Measurements from ENCODE around the gene MPZL1.

Gene MPZL1

GRCh38 chr1:167723707-167724323 is 2.0 kb downstream of the MPZL1 start:
- DNase-seq = no peak
- H3K4me3 ChIP-seq = peak overlapping the region; percentile 79 to 84
- TF ChIP-seq CTCF (IDR thresholded peaks at IDR 0.05) = no peak
- intact Hi-C loops (cut with DNase I; ENCODE audit: low total_unique reads) = loop anchor here (5.0 to 10.0 kb wide), 3 partner anchors 78 to 361 kb away; partner anchors contain the start of genes DCAF6 and MPC2
- no peak overlapping the region for H3K27ac ChIP-seq
- H3K27me3 ChIP-seq = no peaks in the 10 kb centered on the region
- H3K36me3 ChIP-seq = no peaks in the 10 kb centered on the region
- peaks cover 0 to 57% (median 16%) of the 10 kb centered on the region in 4 donors for H3K4me1 ChIP-seq
- H3K9me3 ChIP-seq = no peaks in the 10 kb centered on the region

- TF ChIP-seq CTCF (IDR thresholded peaks at IDR 0.05) = no peak
- DNase-seq = no peak
- H3K4me1 ChIP-seq = peaks cover 0 to 55% (median 16%) of the 10 kb centered on the region in 4 donors
- H3K4me3 ChIP-seq = no peak overlapping the region
- H3K36me3 ChIP-seq = peaks cover 0 to 10% (median 0%) of the 10 kb centered on the region in 3 donors
- no peaks in the 10 kb centered on the region for H3K9me3 ChIP-seq
- H3K27me3 ChIP-seq = no peaks in the 10 kb centered on the region
- intact Hi-C loops (cut with DNase I; ENCODE audit: low total_unique reads) = loop anchor here (10.0 kb wide), 2 partner anchors 209 to 359 kb away; partner anchors contain the start of genes DCAF6 and MPC2
- no peak overlapping the region for H3K27ac ChIP-seq
Observed at GRCh38 chr1:167726008-167726407, 4.2 kb downstream of the MPZL1 start.

GRCh38 chr1:167728818-167729410 is 7.1 kb downstream of the MPZL1 start:
- Histone ChIP-seq H3K36me3 (peaks cover 0 to 10% (median 0%) of the 10 kb centered on the region in 3 donors), H3K9me3 (no peaks in the 10 kb centered on the region), H3K27ac (no peak overlapping the region), H3K4me3 (no peak overlapping the region), H3K4me1 (peaks cover 0 to 40% (median 14%) of the 10 kb centered on the region in 4 donors), H3K27me3 (no peaks in the 10 kb centered on the region)
- DNase-seq = no peak
- intact Hi-C loops (cut with DNase I; ENCODE audit: low total_unique reads) = loop anchor here (10.0 kb wide), 2 partner anchors 206 to 356 kb away; partner anchors contain the start of genes DCAF6 and MPC2
- no peak for TF ChIP-seq CTCF (IDR thresholded peaks at IDR 0.05)

- Histone ChIP-seq H3K4me3 (no peak overlapping the region), H3K36me3 (peaks cover 0 to 10% (median 5%) of the 10 kb centered on the region in 3 donors), H3K9me3 (no peaks in the 10 kb centered on the region), H3K27ac (no peak overlapping the region), H3K27me3 (no peaks in the 10 kb centered on the region), H3K4me1 (peaks cover 0 to 5% (median 2%) of the 10 kb centered on the region in 4 donors)
- no peak for DNase-seq
- no peak for TF ChIP-seq CTCF (IDR thresholded peaks at IDR 0.05)
- intact Hi-C loops (cut with DNase I; ENCODE audit: low total_unique reads) = no loop called here
Observed at GRCh38 chr1:167734227-167734626, 12.4 kb downstream of the MPZL1 start.

- Histone ChIP-seq H3K27ac (no peak overlapping the region), H3K9me3 (no peaks in the 10 kb centered on the region), H3K27me3 (no peaks in the 10 kb centered on the region), H3K4me1 (peaks cover 0 to 5% (median 2%) of the 10 kb centered on the region in 4 donors), H3K4me3 (no peak overlapping the region), H3K36me3 (peaks cover 0 to 10% (median 5%) of the 10 kb centered on the region in 3 donors)
- no peak for TF ChIP-seq CTCF (IDR thresholded peaks at IDR 0.05)
- DNase-seq = no peak
- intact Hi-C loops (cut with DNase I; ENCODE audit: low total_unique reads) = no loop called here
Observed at GRCh38 chr1:167734841-167735240, 13.1 kb downstream of the MPZL1 start.

All from tibial artery (tissue), 4 donors.